Gastrocnemius medialis (tissue), 4 donors: Measurements from ENCODE around the gene C13orf46.

Source experiments
- CTCF ChIP-seq, 5 experiments: fragments of 450-650 bp in 3 of 5; fragments of 200-600 bp in 2 of 5; sonication (generic) in 2 of 5; IDR thresholded peaks in 4 of 5; conservative IDR thresholded peaks in 1 of 5; 1 replicate in 4 of 5; 2 replicates in 1 of 5; pipeline ENCODE4 v1.5.1; 2016 to 2019; ENCODE audit warnings: antibody characterized with exemption in 5 of 5, mild to moderate bottlenecking in 3 of 5, moderate library complexity in 3 of 5
- POLR2A ChIP-seq, 2 donors: fragments of 450-650 bp; IDR thresholded peaks; one replicate each; pipeline ENCODE4 v1.6.1; 2017; ENCODE audit warnings: antibody characterized with exemption in 2 of 2, mild to moderate bottlenecking in 2 of 2, moderate library complexity in 2 of 2

- TF ChIP-seq CTCF (IDR thresholded peaks at IDR 0.05 in 4 of 5, conservative IDR thresholded peaks at IDR 0.05 in 1 of 5) (no peak), POLR2A (IDR thresholded peaks at IDR 0.05) (no peak)
Observed at GRCh38 chr13:113979791-113980471, 6.1 kb upstream of the C13orf46 start.
